ENCODE data around the gene MICU2. TPM values are rescaled to one million over a fixed set of nuclear protein-coding genes. Genes with fewer than 3 reads are reported as not detected.

The MICU2 gene
- total and polyA plus RNA-seq, 2 donors (not counting 1 experiment from before 2014, with no cell fraction given), result 43.3 to 43.9 TPM

DNA sequence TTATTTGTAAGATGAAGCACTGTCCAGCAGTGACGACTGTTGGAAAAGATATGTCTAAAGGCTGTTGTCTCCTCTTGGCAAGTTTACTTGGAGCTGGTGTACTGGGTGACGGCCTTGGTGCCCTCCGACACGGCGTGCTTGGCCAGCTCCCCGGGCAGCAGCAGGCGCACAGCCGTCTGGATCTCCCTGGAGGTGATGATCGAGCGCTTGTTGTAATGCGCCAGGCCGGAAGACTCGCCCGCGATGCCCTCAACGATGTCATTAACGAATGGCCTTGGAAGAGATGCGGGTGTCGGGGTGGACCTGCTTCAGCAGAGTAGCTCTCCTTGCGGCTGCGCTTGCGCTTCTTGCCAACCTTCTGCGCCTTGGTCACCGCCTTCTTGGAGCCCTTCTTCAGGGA, 120.2 kb downstream of the MICU2 start:
- Histone ChIP-seq H3K4me1 (ENCODE audit: control insufficient read depth, extremely low read depth, insufficient read depth, low read length) (no peaks in the 10 kb centered on the region), H3K9ac (ENCODE audit: insufficient read depth, low read length) (no peak overlapping the region), H4K20me1 (ENCODE audit: control insufficient read depth, extremely low read depth, insufficient read depth, low read length) (no peaks in the 10 kb centered on the region), H3K4me2 (ENCODE audit: extremely low read depth, insufficient read depth, low read length) (no peak overlapping the region), H3K79me2 (ENCODE audit: control insufficient read depth, insufficient read depth, low read length) (no peaks in the 10 kb centered on the region), H3K27me3 (ENCODE audit: control insufficient read depth, insufficient read depth, low read length) (no peaks in the 10 kb centered on the region), H3K27ac (ENCODE audit: insufficient read depth, low read length) (no peak overlapping the region), H3K36me3 (ENCODE audit: control insufficient read depth, insufficient read depth, low read length) (no peaks in the 10 kb centered on the region), H3K9me3 (ENCODE audit: control insufficient read depth, insufficient read depth, low read depth, low read length) (no peaks in the 10 kb centered on the region), H3K4me3 (replicated peaks in 1 of 4; ENCODE audit: control extremely low read depth in 1 of 4, insufficient read depth in 1 of 4, low read depth in 3 of 4, low read length in 4 of 4) (no peak overlapping the region), H2AFZ (ENCODE audit: low read length) (no peak overlapping the region)
- TF ChIP-seq EZH2 (IDR thresholded peaks at IDR 0.05; ENCODE audit: low read length, missing control alignments), result no peak
- TF ChIP-seq, protein P1, sequence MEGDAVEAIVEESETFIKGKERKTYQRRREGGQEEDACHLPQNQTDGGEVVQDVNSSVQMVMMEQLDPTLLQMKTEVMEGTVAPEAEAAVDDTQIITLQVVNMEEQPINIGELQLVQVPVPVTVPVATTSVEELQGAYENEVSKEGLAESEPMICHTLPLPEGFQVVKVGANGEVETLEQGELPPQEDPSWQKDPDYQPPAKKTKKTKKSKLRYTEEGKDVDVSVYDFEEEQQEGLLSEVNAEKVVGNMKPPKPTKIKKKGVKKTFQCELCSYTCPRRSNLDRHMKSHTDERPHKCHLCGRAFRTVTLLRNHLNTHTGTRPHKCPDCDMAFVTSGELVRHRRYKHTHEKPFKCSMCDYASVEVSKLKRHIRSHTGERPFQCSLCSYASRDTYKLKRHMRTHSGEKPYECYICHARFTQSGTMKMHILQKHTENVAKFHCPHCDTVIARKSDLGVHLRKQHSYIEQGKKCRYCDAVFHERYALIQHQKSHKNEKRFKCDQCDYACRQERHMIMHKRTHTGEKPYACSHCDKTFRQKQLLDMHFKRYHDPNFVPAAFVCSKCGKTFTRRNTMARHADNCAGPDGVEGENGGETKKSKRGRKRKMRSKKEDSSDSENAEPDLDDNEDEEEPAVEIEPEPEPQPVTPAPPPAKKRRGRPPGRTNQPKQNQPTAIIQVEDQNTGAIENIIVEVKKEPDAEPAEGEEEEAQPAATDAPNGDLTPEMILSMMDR (conservative IDR thresholded peaks at IDR 0.05 in 1 of 2, IDR thresholded peaks at IDR 0.05 in 1 of 2; ENCODE audit: low read depth in 1 of 2, low read length in 2 of 2), result no peak
- no peak for DNase-seq (ENCODE audit: low read depth in 2 of 2)

DNA sequence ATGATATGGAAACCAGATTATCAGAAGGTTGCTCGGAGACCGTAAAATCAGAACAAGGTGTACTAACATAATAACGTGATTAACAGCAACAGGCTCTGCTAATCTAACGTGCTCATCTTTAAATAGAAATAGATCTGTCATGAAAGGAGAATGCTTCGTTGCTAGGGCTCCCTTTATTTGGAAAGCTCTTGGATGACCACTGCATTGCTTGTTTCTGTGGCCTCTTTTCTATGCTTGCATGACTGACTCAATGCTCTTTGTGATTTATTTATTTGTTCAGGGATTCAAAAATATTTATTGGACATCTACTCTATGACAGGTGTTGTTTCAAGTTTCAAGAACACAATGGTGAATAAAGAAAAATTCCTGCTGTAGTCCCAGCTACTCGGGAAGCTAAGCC, 122.6 kb downstream of the MICU2 start:
- Histone ChIP-seq H4K20me1 (ENCODE audit: control insufficient read depth, extremely low read depth, insufficient read depth, low read length) (no peaks in the 10 kb centered on the region), H3K27ac (ENCODE audit: insufficient read depth, low read length) (no peak overlapping the region), H3K4me2 (ENCODE audit: extremely low read depth, insufficient read depth, low read length) (no peak overlapping the region), H3K9ac (ENCODE audit: insufficient read depth, low read length) (no peak overlapping the region), H3K9me3 (ENCODE audit: control insufficient read depth, insufficient read depth, low read depth, low read length) (no peaks in the 10 kb centered on the region), H3K27me3 (ENCODE audit: control insufficient read depth, insufficient read depth, low read length) (no peaks in the 10 kb centered on the region), H2AFZ (ENCODE audit: low read length) (no peak overlapping the region), H3K36me3 (ENCODE audit: control insufficient read depth, insufficient read depth, low read length) (no peaks in the 10 kb centered on the region), H3K79me2 (ENCODE audit: control insufficient read depth, insufficient read depth, low read length) (no peaks in the 10 kb centered on the region), H3K4me1 (ENCODE audit: control insufficient read depth, extremely low read depth, insufficient read depth, low read length) (no peaks in the 10 kb centered on the region), H3K4me3 (replicated peaks in 1 of 4; ENCODE audit: control extremely low read depth in 1 of 4, insufficient read depth in 1 of 4, low read depth in 3 of 4, low read length in 4 of 4) (no peak overlapping the region)
- no peak for DNase-seq (ENCODE audit: low read depth in 2 of 2)
- TF ChIP-seq, protein P1 (conservative IDR thresholded peaks at IDR 0.05 in 1 of 2, IDR thresholded peaks at IDR 0.05 in 1 of 2; ENCODE audit: low read depth in 1 of 2, low read length in 2 of 2), result no peak
- TF ChIP-seq EZH2 (IDR thresholded peaks at IDR 0.05; ENCODE audit: low read length, missing control alignments), result no peak

DNA sequence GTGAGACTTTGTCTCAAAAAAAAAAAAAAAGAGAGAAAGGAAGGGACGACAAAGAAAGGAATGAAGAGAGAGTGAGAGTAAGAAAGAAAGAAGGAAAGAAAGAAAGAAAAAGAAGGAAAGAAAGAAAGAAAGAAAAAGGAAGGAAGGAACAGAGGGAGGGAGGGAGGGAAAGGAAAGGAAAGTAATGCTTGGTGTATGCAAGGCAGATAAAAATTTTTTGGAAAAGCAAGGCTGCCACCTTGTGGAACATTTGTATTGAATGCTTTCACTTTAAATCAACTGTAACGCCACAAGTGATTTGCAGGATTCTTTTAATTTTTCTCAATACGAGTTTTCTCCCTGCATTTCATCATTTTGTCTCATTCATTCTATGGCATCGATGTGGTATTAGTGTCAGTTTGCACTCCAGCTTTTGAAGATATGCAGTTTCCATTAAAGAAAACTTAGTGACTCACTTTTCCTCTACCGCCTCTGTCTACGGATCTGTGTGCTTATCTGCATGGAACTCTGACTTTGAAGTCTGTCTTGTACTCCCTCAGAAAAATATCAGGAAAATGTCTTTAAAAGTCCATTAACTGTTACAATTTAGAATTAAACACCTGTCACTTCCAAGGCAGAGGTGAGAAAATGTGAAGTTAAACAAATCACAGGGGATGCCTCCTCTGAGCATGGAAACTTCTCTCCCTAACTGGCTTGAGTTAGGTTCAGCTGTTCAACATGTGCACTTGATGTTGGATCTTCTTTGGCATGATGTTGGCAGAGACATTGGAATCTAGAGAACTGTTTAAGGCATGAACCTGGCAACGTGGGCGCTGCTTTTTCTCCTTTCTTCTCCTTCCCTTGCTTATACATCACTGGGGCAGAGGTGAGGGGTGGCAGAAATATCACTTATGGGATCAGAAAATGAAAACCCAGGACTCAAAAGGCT, 124.8 kb downstream of the MICU2 start:
- Histone ChIP-seq H2AFZ (ENCODE audit: low read length) (peak overlapping the region; percentile 72), H3K4me1 (ENCODE audit: control insufficient read depth, extremely low read depth, insufficient read depth, low read length) (no peaks in the 10 kb centered on the region), H3K27me3 (ENCODE audit: control insufficient read depth, insufficient read depth, low read length) (no peaks in the 10 kb centered on the region), H3K36me3 (ENCODE audit: control insufficient read depth, insufficient read depth, low read length) (no peaks in the 10 kb centered on the region), H3K4me2 (ENCODE audit: extremely low read depth, insufficient read depth, low read length) (peak overlapping the region; percentile 90), H3K79me2 (ENCODE audit: control insufficient read depth, insufficient read depth, low read length) (no peaks in the 10 kb centered on the region), H3K9ac (ENCODE audit: insufficient read depth, low read length) (no peak overlapping the region), H3K27ac (ENCODE audit: insufficient read depth, low read length) (no peak overlapping the region), H3K9me3 (ENCODE audit: control insufficient read depth, insufficient read depth, low read depth, low read length) (no peaks in the 10 kb centered on the region), H3K4me3 (replicated peaks in 1 of 4; ENCODE audit: control extremely low read depth in 1 of 4, insufficient read depth in 1 of 4, low read depth in 3 of 4, low read length in 4 of 4) (peak overlapping the region; percentile 32 to 48 (median 39)), H4K20me1 (ENCODE audit: control insufficient read depth, extremely low read depth, insufficient read depth, low read length) (no peaks in the 10 kb centered on the region)
- DNase-seq (ENCODE audit: low read depth in 2 of 2), result peak; percentile 65 to 87
- TF ChIP-seq EZH2 (IDR thresholded peaks at IDR 0.05; ENCODE audit: low read length, missing control alignments), result no peak
- TF ChIP-seq, protein P1 (conservative IDR thresholded peaks at IDR 0.05 in 1 of 2, IDR thresholded peaks at IDR 0.05 in 1 of 2; ENCODE audit: low read depth in 1 of 2, low read length in 2 of 2), result peak; percentile 45

All from fibroblast of lung (primary cell).